Measurements from ENCODE around the gene MATN4. TPM values are rescaled to one million over a fixed set of nuclear protein-coding genes. Genes with fewer than 3 reads are reported as not detected.
"Not testable (repeated sequence)": the region's sequence is repeated elsewhere in the genome, so short reads cannot be mapped to it uniquely, and the experiment has no call there.

MATN4 gene, protein sequence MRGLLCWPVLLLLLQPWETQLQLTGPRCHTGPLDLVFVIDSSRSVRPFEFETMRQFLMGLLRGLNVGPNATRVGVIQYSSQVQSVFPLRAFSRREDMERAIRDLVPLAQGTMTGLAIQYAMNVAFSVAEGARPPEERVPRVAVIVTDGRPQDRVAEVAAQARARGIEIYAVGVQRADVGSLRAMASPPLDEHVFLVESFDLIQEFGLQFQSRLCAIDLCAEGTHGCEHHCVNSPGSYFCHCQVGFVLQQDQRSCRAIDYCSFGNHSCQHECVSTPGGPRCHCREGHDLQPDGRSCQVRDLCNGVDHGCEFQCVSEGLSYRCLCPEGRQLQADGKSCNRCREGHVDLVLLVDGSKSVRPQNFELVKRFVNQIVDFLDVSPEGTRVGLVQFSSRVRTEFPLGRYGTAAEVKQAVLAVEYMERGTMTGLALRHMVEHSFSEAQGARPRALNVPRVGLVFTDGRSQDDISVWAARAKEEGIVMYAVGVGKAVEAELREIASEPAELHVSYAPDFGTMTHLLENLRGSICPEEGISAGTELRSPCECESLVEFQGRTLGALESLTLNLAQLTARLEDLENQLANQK
- total RNA-seq (2014; rRNA removed; shearing (Covaris generic)) = 0.10 TPM in 1 of 2 replicates, not detected in the other

DNA sequence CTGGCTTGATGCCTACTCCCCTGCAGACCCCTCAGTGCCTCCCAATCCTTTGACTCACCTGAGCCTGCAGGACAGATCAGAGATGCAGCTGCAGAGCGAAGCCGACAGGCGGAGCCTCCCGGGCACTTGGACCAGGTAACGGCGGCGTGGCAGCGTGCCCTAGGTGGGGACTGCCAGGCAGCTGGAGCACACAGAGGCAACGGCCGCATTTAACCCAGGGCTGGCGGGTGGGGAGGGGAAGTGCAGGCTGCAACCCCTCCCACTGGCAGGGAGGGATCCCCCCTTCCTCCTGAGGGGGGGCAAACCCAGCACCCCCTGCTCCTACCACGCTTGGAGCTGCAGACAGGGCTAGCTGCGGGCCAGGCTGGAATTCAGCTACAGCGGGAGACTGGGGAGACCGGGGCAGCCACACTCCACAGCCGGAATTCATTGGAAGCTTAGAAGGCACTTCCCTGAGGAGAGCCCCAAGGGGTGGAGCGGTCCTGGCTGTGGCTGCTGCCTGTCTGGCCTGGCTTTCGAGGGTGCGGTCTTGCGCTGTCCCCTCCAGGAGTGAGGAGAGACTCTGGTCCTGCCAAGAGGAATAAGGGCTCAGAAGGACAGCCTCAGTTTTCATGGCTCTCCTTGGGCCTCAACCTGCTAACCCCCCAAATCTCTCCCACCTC is at the start of gene MATN4:
TSS of gene MATN4 (minus strand) at position 183 of the 662 bp plus-strand sequence. CDS start 2,717 bp downstream, outside the sequence.
- DNase-seq (ENCODE audit: low read depth) = no peak

DNA sequence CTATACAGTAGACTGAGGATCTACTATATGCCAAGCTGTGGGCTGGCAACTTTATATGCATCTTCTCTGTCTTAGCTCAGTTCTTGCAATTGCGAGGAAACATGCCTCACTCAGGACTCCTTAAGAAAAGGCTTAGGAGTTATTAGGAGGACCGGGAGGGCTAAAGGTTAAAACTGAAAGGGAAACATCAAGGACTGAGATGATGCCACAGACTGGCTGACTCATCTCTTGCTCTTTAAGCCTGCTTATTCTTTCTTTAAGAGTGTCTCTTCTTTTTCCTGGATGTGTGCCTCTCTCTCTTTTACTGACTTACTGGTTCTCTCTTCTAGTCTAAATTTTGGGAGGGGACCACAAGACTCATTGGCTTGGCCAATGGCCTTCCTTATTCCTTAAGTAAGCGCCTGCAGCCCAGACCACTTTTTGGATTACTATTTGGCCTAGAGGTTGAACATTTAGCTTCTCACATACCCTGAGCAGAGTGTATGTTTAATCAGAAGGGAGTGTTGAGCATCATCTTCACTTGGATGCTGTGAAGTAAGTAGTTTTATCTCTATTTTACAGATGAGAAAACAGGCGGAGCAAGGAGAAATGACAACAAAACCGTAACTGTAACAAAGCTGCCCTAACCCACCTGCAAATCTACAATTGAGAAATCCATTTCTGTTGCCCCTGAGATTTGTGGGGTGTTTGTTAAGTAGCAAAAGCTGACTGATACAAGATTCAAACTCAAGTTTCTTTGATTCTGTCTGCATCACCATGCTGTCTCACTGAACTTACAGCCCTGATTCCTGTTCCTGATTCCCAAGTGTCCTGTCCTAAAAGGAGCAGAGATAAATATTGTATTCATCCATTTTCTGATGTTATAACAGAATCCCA is 47.3 kb upstream of the MATN4 start:
- peak; percentile 85 for DNase-seq (ENCODE audit: low read depth)

DNA sequence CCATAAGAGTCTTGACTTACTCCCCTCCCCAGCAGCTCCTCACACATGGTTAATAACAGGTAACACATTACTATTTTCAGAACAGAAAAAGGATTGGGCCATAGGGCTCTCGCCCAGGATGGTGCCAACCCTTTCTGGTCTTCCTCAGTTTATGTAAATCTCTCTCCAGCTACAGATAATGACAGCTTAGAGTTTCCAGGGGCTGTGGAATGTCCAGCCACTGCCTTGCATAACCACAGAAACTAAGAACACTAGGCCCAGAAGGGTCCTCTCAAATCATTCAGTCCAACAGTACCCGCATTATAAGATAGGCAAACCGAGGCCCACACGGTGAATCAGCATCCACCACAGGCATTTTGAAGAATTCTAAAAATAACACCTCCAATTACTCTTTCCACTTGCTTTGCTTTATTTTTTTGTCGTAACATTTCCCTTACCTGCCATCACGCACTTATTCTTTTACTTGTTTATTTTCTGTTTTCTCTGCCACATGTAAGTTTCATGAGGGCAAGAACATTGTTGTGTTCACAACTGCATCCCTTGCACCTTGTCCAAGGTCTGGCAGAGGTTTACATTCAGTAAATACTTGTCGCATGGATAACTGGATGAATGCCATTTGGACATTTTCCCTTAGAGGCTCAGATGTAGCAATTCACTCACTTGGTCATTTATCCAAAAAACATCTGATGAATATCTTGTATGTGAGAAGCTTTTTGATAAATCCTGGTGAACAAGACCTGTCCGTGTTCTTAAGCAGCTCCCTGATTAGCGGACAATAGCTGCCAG is 46.5 kb upstream of the MATN4 start:
- DNase-seq (ENCODE audit: low read depth) = peak; percentile 85

DNA sequence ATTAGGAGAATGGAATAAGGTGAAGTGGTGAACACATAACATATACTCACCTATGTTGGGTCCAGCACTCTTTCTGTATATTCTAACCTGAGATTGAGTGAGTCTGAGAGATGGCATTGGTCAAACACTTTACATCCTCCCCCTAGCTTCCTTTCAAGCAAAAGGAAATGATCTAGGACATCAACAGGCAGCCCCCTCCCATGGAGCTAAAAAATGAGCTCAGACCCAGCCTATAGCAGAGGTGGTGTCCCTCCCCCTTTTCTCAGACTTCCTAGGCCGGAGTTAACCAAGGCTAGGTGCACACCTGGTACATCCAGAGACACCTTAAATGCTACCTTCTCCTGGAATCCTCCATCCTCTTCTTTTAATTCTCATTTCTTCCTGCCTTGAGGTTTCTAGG is 45.6 kb upstream of the MATN4 start:
- DNase-seq (ENCODE audit: low read depth) = no peak

DNA sequence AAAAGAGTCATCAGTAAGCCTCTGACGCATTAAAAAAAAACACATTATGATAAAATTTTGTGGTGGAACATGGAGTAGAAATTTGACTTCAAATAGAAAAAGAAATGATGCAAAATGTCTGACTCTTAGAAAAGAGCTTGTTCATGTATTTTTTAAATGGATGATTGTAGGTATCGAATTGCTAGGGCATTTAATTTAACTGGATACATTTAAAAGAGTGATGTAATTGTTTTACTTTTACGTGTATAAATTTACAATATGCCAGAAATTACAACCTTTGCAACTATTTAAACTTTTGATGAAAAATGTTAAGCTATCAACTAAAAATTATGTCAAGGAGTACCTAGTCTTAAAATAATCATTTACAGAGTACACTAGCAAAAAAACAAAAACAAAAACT is 44.6 kb upstream of the MATN4 start:
- no peak for DNase-seq (ENCODE audit: low read depth)

DNA sequence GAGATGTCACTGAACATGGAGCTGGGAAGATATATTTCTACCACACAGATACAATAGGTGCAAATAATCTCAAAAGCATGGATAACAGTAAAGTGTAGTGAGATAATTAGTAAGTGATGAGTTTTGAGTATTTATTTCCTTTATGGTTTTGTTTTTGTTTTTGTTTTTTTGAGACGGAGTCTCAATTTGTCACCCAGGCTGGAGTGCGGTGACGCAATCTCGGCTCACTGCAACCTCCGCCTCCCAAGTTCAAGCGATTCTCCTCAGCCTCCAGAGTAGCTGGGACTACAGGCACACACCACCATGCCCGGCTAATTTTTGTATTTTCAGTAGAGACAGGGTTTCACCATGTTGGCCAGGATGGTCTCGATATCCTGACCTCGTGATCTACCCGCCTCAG is 42.7 kb upstream of the MATN4 start:
- DNase-seq (ENCODE audit: low read depth) = not testable (repeated sequence)

DNA sequence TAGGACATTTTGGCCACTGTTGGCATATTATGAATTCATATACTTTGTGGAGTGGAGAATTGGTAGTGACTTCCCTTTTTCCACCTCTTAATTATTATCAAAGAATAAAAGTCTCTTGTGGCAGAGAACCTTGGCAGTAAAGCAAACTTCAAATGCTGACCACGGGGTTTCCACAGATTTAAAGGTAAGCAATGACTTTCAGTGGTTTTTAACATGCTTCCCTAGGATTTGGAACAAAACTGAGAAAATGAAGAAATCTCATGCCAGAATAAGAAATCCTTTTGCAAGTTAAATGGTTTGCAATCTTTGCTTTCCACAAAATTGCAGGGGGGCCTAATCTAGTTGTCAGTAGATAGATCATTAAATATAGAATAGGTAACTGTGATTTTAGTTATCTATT is 42.1 kb upstream of the MATN4 start:
- DNase-seq (ENCODE audit: low read depth) = no peak

DNA sequence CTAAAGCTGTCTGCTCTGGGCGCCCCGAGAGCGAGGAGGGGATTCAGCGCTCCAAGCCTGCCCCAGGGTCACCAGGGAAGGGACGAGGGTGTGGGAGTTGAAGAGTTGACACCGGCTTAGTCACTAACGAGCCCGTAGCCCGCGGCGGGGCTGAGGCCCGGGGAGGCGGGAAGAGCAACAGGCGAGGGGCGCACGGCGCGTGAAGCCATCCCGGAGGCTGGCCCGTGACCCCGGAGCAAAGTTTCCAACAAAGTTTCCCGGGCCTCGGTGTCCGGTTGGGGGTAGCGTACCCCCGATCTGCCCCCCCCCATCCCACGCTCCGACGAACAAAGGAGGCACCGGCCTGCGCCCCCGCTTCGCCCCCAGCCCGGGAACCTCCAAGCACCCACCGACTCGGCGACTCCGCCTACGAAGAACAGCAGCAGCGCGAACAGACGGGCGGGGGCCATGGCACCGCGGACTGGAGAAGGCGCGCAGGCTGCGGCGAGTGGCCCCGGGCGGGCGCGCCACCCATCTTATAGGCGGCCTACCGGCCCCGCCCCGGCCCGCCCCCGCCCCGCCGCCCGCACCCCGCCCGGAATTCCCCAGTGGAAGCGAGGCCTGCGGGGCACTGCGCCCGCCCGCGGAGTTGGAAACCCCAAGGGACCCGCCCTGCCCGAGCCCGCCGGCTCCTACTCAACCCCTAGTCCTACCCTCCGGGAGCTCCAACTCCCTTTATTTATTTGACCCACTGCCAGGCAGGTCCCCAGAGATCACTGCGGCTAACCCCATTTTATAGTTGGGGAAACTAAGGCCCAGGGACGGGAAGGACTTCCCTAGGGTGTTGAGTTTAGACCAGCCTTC is 40.1 kb upstream of the MATN4 start, which contains the start of gene SDC4:
TSS of gene SDC4 (minus strand) at position 489 of the 843 bp plus-strand sequence. CDS start at position 449, 40 bp downstream.
- peak; percentile 81 for DNase-seq (ENCODE audit: low read depth)

DNA sequence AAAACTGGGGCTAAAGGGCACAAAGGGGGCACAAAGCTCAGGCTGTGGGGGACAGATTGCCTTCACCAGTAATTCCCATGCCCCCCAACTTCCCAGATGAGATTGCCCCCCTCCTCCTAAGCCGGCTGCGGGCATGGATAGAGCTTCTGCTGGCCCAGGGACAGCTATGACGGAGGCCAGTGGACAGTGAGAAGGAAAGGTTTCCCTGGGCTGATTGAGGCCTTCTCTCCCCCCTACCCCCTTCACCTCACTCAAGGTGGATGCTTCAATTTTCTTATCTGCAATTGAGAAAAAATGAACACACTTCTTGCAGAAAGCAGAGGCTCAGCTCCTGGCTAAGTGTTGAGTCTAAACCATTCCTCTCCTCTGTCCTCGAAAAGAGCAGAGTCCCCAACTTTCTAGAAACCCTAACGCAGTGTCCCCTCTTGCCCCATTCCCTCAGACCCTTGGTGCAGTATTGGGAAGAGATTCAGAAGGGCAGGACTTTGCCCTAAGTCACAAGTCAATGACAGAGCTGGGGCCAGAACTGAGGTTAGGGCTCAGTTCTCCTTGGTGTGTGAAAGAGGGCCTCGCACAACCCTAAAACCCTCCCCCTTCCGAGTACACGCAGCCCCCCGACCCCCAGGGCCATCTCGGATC is 39.3 kb upstream of the MATN4 start:
- no peak for DNase-seq (ENCODE audit: low read depth)

DNA sequence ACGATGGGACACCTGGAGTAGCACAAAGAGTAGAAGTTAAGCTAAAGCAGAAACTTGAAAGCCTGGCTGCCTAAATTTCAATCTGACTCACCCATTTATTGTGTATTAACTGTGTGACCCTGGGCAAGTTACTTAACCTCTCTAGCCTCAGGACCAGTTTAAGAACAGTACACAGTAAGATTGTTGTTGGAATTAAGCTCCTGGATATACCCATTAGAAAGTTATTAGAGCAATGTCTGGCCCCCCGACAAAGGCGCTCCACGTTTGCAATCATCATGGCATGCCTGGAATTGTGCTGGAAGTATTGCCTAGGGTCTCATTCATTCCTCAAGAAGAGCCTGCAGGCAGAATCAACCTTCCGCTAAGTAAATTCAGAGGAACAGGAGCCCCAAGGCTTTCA is 38.8 kb upstream of the MATN4 start:
- DNase-seq (ENCODE audit: low read depth) = no peak

DNA sequence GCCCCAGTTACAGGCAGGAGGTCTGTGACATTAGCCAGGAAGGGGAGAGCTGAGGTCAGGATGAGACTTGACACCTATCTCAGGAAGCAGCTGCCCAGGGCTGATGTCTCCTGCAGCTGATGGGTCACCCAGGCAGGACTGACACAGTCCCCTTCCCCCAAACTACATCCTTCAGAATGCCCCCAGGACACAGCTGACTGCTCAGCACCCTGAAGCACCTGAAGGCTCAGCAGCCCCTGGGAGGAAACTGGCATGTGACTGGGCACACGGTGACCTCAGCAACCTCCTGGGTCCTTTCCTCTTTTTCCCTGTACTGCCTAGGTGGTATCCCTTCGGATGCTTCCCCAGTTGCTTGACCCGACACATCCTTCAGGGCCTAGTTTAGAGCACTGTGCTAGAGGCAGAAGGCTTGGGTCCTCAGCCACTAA is 38.2 kb upstream of the MATN4 start:
- no peak for DNase-seq (ENCODE audit: low read depth)

DNA sequence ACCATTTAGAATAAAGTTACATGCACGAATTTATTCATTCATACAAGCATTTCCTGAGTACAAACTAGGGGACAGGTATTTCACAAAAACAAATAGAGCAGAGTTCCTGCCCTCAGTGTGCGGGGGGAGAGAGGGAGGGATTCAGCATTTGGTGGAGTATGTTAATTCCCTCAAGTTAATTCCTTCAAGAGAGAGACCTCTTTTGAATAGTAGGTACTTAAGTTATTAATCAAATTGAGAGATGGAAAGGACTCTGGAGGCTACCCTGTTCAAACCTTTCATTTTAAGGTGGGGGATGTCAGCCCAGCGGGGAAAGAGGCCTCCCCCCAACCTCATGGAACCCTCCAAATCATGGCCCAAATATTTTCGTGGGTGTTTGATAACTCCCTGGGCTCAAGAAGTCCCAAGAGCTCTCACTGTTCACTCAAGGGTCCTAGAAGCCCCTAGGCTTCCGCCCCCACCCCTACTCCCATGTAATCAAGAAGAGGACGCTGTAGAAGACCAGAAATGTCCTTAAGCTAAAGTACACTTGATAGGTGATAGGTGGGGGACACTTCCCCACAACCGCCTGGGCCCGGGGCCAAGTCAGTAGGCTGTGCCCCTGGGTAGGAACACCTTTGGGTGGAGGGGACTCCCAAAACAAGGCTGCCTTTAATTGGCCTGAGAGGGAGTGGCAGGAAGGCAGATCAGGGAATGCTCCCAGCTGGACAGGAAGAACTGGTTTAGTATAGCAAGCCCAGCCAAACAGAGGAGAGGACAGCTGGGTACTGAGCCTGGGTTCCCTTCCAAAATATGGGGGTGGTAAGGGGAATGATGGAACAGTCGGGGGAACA is 37.2 kb upstream of the MATN4 start:
- no peak for DNase-seq (ENCODE audit: low read depth)

DNA sequence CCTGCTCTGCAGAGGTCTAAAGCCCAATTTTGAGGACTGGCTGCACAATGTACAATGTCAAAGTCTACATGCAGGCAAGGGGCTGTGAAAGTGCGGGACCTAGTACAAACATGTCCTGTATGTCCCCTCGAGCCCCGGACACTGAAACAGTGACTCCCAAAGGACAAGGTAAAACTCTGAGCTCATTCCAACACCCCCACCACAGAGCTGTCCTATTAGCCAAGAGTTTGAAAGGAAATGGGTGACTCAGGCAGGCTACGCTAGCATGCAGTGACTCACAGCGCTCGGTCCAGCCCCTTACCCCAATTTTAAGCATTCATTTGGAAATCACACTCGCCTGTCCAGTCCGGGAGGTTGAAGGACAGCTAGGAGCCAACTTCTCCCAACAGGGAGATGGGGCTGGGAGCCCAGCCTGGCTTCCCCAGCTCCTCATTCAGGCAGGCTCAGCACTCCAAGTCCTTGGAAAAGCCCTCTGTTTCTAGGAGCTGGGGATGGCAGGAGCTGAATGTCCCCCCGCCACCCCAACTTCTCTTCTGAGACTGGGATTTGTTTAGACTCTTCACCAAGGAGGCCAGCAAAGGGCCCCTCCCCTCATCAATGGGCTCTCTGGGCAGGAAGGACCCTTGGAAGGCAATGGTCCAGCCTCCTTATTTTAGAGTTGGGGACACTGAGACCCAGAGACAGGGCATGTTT is 36.2 kb upstream of the MATN4 start:
- DNase-seq (ENCODE audit: low read depth) = peak; percentile 91

DNA sequence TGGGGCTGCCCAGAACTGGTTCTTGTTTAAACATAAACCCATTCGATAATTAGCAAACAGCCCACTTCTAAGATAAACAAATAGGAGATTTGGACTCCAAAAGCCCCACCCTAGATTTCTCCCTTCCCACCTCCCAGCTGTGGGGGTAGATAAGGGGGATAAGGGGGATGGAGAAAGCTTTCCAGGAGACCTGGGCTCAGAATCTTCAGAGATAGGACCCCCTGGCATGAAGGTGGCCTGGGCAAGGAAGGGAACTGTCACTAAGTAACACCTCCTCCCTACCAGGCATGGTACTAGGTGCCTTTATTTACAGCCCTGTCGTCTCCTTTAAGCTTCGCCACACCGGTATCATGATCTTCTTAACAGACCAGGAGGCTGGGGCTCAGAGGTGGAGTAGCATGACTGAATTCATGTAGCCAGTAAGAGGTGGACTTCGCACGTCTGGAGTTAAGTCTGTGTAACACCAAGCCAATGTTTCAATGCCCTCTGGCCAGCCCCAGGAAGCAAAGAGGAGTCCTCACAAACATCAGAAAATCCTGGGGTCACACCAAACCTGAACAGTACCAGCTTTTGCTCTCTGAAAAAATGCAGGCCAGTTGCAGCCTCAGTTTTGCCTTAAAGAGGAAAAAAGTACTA is 35.6 kb upstream of the MATN4 start:
- DNase-seq (ENCODE audit: low read depth) = no peak

DNA sequence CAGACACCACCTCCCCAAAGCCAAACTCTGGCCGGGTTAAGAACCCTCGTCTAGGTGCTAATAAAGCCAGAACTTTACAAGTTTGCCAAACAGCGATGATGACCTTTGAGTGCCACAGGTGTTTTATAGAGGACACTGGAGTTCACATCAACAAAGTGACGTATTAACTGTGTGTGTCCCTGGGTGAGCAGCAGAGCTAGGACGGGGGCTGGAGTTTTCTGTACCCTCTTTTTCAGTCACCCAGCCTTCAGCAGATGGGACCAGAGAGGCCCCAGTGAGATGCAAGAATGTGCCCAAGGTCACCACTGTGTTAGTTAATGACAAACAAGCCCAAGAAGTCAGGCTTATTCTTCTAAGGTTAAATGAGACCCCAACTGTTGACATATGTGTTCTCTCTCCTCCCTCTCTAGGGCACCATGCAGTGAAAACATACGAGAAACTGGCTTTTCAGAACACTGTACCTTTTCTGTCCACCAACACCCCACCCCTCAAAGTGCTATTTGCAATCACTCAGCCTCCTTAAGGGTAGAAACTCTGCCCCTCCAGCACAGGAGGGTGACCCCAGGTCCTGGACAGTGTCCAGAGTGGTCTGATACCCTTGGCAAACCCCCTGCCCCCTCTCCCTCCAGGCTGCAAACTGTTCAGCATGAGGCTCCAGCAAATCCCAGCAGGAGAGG is 34.9 kb upstream of the MATN4 start:
- DNase-seq (ENCODE audit: low read depth) = no peak

DNA sequence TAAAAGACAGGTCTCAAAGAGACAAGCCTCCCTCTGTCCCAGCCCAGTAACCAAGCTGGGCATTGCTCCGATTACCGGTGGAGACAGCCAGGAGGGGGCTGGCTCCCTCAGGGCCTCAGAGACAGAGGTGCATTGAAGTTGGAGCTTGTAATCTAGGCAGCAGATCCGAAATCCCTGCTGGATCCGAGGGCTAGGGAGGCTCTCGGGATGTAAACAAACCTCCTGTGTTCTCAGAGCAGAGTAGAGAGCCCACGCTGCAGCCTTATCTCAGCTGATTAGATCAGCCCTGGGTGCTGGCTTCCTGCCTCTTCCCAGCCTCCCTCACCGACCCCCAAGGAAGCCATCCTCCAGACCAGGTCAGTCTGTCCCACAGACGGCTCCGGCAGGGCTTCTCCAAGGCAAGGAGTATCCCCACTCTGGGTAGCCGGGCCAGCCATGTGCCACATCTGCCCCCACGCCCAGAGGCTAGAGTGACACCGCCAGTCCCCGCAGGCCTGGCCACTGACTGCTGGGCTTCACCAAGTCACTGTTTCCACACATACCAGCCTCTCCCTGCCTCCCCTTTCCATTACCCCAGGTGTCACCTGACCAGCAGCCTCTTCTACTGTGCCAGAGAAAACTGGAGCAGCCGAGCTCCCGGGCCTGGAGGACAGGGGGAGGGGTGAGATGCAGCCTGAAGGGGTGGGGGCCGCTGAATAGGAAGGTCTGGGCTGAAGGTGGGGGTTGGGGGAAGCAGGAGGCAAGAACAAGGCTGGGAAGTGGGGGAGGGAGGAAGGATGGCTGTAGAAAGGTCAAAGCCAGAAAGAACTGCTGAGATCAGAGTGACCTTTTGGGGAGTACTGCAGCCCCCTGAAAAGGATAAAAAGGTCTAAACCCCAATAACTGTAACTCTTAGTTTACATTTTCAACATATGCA is 34.1 kb upstream of the MATN4 start:
- peak; percentile 61 for DNase-seq (ENCODE audit: low read depth)

Data from RPMI7951 (cell line).